Heart left ventricle (tissue), 13 donors: ENCODE measurements around the gene PLEKHA7.
"Not testable (repeated sequence)": the region's sequence is repeated elsewhere in the genome, so short reads cannot be mapped to it uniquely, and the experiment has no call there.

Experiments used
- CTCF ChIP-seq, 12 donors: fragments of 200-600 bp; sonication (generic) in 4 of 12; IDR thresholded peaks; one replicate each; pipeline versions ENCODE4 v1.5.0 to v1.8.0; 2018 to 2022; ENCODE audit warnings: antibody characterized with exemption in 12 of 12, mild to moderate bottlenecking in 5 of 12
- POLR2A ChIP-seq, 2 donors: fragments of 450-650 bp; IDR thresholded peaks; one replicate each; pipeline ENCODE4 v1.6.1; 2017; ENCODE audit warnings: antibody characterized with exemption in 2 of 2, mild to moderate bottlenecking in 2 of 2, moderate library complexity in 2 of 2
- donor health status: ischemic (EF 13 %, LVEDD 7.1; RV severe dilation, severe dysfunction).
- donor health status: DM: no; HTN: yes; CAD: no.
- donor health status: DM: no; HTN: no; CAD: no.
- donor health status: ischemic (EF 25% LVEDD 6.9; RV normal size, moderate dysfunction).
- donor health status: ischemic (EF 25% LVEDD 5.7; RV mildly dilated, moderate dysfunction).
- donor health status: ischemic (EF 35%, LVEDD 5.7; RV mildly dilated, moderate dysfunction).
- donor health status: nonischemic (EF 11% LVEDD 7.7; RV severe dilation, severe dysfunction).
- donor health status: DM: yes; HTN: yes; CAD: no.
- donor health status: PGD.
- donor health status: ischemic (EF 29% LVEDD 5.4; RV normal size, mild dysfunction).
- donor health status: nonischemic (EF 23%, LVEDD 6.1; RV moderate dilation, normal function).

DNA sequence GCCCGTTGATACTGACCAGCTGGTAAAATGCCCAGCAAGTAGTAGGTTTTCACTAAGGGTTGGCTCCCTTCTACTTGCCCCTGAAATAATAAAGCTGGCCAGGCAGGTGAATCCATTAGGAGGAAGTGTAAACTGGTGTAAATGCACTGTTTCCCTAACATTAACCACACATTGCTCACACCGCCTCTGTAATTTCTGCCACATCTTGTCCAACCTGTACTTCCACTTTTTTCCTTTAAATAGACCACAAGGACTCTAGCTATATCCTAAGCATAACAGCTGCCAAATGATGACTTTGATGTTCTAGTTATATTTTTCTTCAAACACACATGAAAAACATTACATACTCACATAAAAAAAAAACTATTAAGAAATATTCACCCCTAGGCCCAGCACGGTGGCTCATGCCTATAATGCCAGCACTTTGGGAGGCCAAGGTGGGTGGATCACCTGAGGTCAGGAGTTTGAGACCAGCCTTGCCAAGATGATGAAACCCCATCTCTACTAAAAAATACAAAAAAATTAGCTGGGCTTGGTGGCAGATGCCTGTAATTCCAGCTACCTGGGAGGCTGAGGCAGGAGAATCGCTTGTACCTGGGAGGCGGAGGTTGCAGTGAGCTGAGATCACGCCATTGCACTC is 95.6 kb downstream of the PLEKHA7 start:
- TF ChIP-seq CTCF, POLR2A (IDR thresholded peaks at IDR 0.05): not testable (repeated sequence)
